MM.1S (cell line): ENCODE measurements around the gene CBX7.
"Not testable (repeated sequence)": the region's sequence is repeated elsewhere in the genome, so short reads cannot be mapped to it uniquely, and the experiment has no call there.

Source experiments
- DNase-seq: peaks from one replicate; pipeline ENCODE4 v3.0.0-alpha.2; 2015
- H2AFZ ChIP-seq: fragments of 300-600 bp; sonication (generic); 2 replicates; pipeline ENCODE4 v1.6.0; 2016; ENCODE audit warnings: antibody characterized with exemption, low read length
- H3F3A ChIP-seq: fragments of 300-600 bp; sonication (generic); 2 replicates; pipeline ENCODE4 v1.6.1; 2016; ENCODE audit warnings: mild to moderate bottlenecking, antibody characterized with exemption, low read length, moderate library complexity, mixed read lengths; ENCODE audit not compliant: insufficient read depth
- H3K27ac ChIP-seq: fragments of 300-600 bp; sonication (generic); 2 replicates; pipeline ENCODE4 v1.5.1; 2016; ENCODE audit warnings: mild to moderate bottlenecking, low read length
- H3K27me3 ChIP-seq: fragments of 300-600 bp; sonication (generic); replicated peaks from 2 replicates; pipeline ENCODE4 v1.6.0; 2016; ENCODE audit warnings: low read length; ENCODE audit not compliant: insufficient read depth
- H3K36me3 ChIP-seq: fragments of 300-600 bp; sonication (generic); replicated peaks from 2 replicates; pipeline ENCODE4 v1.6.1; 2016; ENCODE audit warnings: mild to moderate bottlenecking, low read length, mixed read lengths; ENCODE audit not compliant: insufficient read depth
- H3K4me1 ChIP-seq: fragments of 300-600 bp; sonication (generic); 2 replicates; pipeline ENCODE4 v1.6.1; 2016; ENCODE audit warnings: low read length, mixed read lengths
- H3K4me2 ChIP-seq: fragments of 300-600 bp; sonication (generic); 2 replicates; pipeline ENCODE4 v1.6.0; 2016; ENCODE audit warnings: low read depth, low read length
- H3K4me3 ChIP-seq: fragments of 300-600 bp; sonication (generic); 2 replicates; pipeline ENCODE4 v1.5.1; 2016; ENCODE audit warnings: low read length, mixed read lengths
- H3K79me2 ChIP-seq: fragments of 300-600 bp; sonication (generic); 2 replicates; pipeline ENCODE4 v1.6.1; 2016; ENCODE audit warnings: mixed run types, low read length, mixed read lengths
- H3K9ac ChIP-seq: fragments of 300-600 bp; sonication (generic); 2 replicates; pipeline ENCODE4 v1.6.1; 2016; ENCODE audit warnings: low read length, mixed read lengths
- H3K9me2 ChIP-seq: fragments of 300-600 bp; sonication (generic); replicated peaks from 2 replicates; pipeline ENCODE4 v1.6.1; 2016; ENCODE audit warnings: mild to moderate bottlenecking, low read length, mixed read lengths; ENCODE audit not compliant: insufficient read depth
- H3K9me3 ChIP-seq: fragments of 300-600 bp; sonication (generic); replicated peaks from 2 replicates; pipeline ENCODE4 v1.6.1; 2016; ENCODE audit warnings: mild to moderate bottlenecking, low read length, mixed read lengths; ENCODE audit not compliant: insufficient read depth
- H4K20me1 ChIP-seq: fragments of 300-600 bp; sonication (generic); 2 replicates; pipeline ENCODE4 v1.6.1; 2016; ENCODE audit warnings: mild to moderate bottlenecking, low read length, moderate library complexity, mixed read lengths; ENCODE audit not compliant: insufficient read depth
- EZH2 ChIP-seq: fragments of 300-600 bp; sonication (generic); optimal IDR thresholded peaks from 2 replicates; pipeline ENCODE3; 2017; ENCODE audit warnings: low read depth, mild to moderate bottlenecking, antibody characterized with exemption, low read length, mixed read lengths
- EZH2phosphoT487 ChIP-seq: fragments of 300-600 bp; sonication (generic); IDR thresholded peaks from 2 replicates; pipeline ENCODE4 v1.6.1; 2018; ENCODE audit warnings: antibody characterized with exemption, low read length
- TF ChIP-seq, protein P1 (sequence below): fragments of 300-600 bp; sonication (generic); IDR thresholded peaks from 2 replicates; pipeline ENCODE4 v1.5.1; 2016; ENCODE audit warnings: antibody characterized with exemption, low read length, mixed read lengths

The CBX7 gene

DNA sequence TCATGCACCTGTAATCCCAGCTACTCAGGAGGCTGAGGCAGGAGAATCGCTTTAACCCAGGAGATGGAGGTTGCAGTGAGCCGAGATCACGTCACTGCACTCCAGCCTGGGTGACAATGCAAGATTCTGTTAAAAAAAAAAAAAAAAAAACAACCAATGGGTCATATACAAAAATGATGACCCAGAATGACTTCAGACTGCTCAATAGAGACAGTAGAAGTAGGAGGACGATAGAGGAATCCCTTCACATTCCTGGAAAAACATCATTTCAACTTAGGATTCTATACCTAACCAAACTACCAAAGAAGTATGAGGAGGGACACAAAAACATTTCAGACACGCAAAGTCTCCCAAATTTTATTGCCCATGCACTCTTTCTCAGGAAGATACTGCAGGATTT lies 14.1 kb upstream of the CBX7 start:
- no peak overlapping the region for H3K9ac ChIP-seq
- H4K20me1 ChIP-seq, result no peaks in the 10 kb centered on the region
- no peaks in the 10 kb centered on the region for H3K27me3 ChIP-seq
- no peaks in the 10 kb centered on the region for H3K36me3 ChIP-seq
- no peak overlapping the region for H3K4me3 ChIP-seq
- H2AFZ ChIP-seq, result no peak overlapping the region
- DNase-seq, result no peak
- peaks cover 6% of the 10 kb centered on the region for H3K4me1 ChIP-seq
- H3F3A ChIP-seq, result no peaks in the 10 kb centered on the region
- TF ChIP-seq EZH2 (no peak), EZH2phosphoT487 (no peak)
- TF ChIP-seq, protein P1, sequence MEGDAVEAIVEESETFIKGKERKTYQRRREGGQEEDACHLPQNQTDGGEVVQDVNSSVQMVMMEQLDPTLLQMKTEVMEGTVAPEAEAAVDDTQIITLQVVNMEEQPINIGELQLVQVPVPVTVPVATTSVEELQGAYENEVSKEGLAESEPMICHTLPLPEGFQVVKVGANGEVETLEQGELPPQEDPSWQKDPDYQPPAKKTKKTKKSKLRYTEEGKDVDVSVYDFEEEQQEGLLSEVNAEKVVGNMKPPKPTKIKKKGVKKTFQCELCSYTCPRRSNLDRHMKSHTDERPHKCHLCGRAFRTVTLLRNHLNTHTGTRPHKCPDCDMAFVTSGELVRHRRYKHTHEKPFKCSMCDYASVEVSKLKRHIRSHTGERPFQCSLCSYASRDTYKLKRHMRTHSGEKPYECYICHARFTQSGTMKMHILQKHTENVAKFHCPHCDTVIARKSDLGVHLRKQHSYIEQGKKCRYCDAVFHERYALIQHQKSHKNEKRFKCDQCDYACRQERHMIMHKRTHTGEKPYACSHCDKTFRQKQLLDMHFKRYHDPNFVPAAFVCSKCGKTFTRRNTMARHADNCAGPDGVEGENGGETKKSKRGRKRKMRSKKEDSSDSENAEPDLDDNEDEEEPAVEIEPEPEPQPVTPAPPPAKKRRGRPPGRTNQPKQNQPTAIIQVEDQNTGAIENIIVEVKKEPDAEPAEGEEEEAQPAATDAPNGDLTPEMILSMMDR, result no peak
- no peak overlapping the region for H3K4me2 ChIP-seq
- H3K9me3 ChIP-seq, result no peaks in the 10 kb centered on the region
- no peak overlapping the region for H3K27ac ChIP-seq
- no peaks in the 10 kb centered on the region for H3K79me2 ChIP-seq
- H3K9me2 ChIP-seq, result no peaks in the 10 kb centered on the region

DNA sequence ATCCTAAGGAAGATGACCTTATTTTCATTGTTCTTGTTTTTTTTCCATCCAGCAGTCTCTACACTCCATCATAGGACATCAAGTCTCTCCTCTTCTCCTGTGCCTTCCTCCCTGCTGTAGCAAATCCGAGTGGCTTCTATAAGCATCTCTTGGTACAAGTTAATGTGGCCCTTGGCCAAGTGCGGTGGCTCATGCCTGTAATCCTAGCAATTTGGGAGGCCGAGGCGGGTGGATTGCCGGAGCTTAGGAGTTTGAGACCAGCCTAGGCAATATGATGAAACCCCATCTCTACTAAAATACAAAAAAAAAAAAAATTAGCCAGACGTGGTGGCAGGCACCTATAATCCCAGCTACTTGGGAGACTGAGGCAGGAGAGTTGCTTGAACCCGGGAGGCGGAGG lies 3.6 kb upstream of the CBX7 start:
- H3K4me3 ChIP-seq, H3K9me3 ChIP-seq, H3K27ac ChIP-seq, H3K36me3 ChIP-seq, H3K27me3 ChIP-seq, H3K4me1 ChIP-seq, H3K9me2 ChIP-seq, DNase-seq, H2AFZ ChIP-seq, H3F3A ChIP-seq, H3K9ac ChIP-seq, H3K4me2 ChIP-seq, H3K79me2 ChIP-seq, H4K20me1 ChIP-seq: not testable (repeated sequence)

DNA sequence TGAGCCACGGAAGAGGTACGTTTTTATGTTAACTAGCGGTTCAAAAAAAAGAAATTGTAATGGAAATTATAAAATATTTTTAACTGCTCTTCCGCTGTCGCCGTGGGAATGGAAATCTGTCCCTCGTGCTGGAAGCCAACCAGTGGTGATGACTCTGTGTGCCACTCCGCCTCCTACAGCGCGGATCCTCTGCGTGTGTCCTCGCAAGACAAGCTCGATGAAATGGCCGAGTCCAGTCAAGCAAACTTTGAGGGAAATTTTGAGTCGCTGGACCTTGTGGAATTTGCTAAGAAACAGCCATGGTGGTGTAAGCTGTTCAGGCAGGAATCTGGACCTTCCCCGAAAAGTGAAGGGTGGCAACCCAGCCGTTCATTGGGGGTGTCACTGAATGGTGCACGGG lies 2.9 kb upstream of the CBX7 start:
- no peaks in the 10 kb centered on the region for H4K20me1 ChIP-seq
- H3K9me3 ChIP-seq, result no peaks in the 10 kb centered on the region
- no peak overlapping the region for H3K27ac ChIP-seq
- H2AFZ ChIP-seq, result no peak overlapping the region
- peaks cover 16% of the 10 kb centered on the region for H3F3A ChIP-seq
- no peaks in the 10 kb centered on the region for H3K36me3 ChIP-seq
- peaks cover 16% of the 10 kb centered on the region for H3K79me2 ChIP-seq
- no peaks in the 10 kb centered on the region for H3K27me3 ChIP-seq
- H3K4me1 ChIP-seq, result peaks cover 10% of the 10 kb centered on the region
- DNase-seq, result no peak
- no peak for TF ChIP-seq EZH2phosphoT487
- TF ChIP-seq, protein P1, result no peak
- TF ChIP-seq EZH2, result no peak
- no peak overlapping the region for H3K4me2 ChIP-seq
- no peak overlapping the region for H3K4me3 ChIP-seq
- no peaks in the 10 kb centered on the region for H3K9me2 ChIP-seq
- H3K9ac ChIP-seq, result no peak overlapping the region

DNA sequence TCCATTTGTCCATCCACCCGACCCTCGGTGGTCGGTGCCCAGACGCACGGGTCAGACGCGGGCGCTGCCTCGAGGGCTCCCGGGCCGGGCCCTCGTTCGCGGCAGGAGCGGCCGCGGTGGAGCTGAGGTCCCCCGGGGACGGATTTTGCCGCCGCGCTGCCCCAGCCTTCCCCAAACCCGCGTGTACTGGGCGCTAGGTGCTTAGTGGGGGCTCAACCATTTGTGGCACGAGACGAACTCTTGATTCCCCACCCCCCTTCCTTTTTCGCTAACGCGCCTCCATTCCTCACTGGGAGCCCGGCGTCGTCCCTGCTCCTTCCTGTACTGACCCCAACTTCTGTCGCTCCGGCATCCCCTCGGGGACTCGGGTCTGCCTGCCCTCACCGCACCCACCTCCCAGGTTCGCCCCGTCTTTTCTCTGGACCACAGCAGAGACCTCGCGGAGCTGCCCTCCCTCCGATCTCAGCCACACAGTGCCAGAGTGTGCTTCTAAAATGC lies 789 bp upstream of the CBX7 start:
- no peak for DNase-seq
- H3K9me3 ChIP-seq, result no peaks in the 10 kb centered on the region
- no peaks in the 10 kb centered on the region for H4K20me1 ChIP-seq
- H3F3A ChIP-seq, result peaks cover 30% of the 10 kb centered on the region
- peak overlapping the region; percentile 62 for H3K4me3 ChIP-seq
- no peaks in the 10 kb centered on the region for H3K9me2 ChIP-seq
- H3K4me1 ChIP-seq, result peaks cover 31% of the 10 kb centered on the region
- H3K4me2 ChIP-seq, result peak overlapping the region; percentile 92
- H3K36me3 ChIP-seq, result no peaks in the 10 kb centered on the region
- TF ChIP-seq EZH2, result no peak
- TF ChIP-seq EZH2phosphoT487, result no peak
- TF ChIP-seq, protein P1, result no peak
- H3K27me3 ChIP-seq, result no peaks in the 10 kb centered on the region
- H2AFZ ChIP-seq, result peak overlapping the region; percentile 79
- peaks cover 37% of the 10 kb centered on the region for H3K79me2 ChIP-seq
- H3K9ac ChIP-seq, result peak overlapping the region; percentile 56; the same call in 1 of the 2 replicates
- H3K27ac ChIP-seq, result no peak overlapping the region
